ENCODE data around the gene TAGLN.
"Not testable (repeated sequence)": the region's sequence is repeated elsewhere in the genome, so short reads cannot be mapped to it uniquely, and the experiment has no call there.

The TAGLN gene

DNA sequence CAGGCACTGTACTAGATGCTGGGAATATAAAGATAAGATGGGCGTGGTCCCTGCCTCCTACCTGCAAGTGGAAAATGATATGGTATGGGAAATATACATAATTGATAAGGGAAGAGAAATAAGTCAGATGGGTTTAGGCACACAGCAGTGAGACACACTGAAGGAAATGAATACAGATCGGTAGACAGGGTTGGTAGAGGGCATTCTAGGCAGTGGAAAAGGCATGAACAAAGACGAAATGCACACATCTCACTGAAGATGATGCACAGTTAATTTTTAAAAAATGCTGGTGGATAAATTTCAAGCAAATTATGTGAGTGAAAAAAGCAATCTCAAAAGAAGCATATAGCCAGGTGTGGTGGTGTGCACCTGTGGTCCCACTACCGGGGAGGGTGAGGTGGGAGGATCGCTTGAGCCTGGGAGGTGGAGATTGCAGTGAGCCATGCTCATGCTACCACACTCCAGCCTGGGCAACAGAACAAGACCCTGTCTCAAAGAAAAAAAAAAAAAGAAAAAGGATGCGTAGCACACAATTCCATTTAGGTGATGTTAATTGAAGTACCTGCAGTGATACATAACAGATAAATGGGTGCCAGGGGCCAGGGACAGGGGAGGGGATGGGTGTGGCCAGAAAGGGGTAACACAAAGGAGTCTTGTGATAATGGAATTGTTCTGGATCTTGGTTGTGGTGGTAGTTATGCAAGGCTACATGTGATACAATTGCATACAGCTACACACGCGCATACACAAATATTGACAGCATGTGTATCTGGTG, 10.4 kb downstream of the TAGLN start:
- not testable (repeated sequence) for H3K4me1 ChIP-seq; DNase-seq; H3K27me3 ChIP-seq; H3K9me3 ChIP-seq; H3K4me3 ChIP-seq (ENCODE audit: low read depth, low read length)
- peaks cover 11% of the 10 kb centered on the region for H3K36me3 ChIP-seq

DNA sequence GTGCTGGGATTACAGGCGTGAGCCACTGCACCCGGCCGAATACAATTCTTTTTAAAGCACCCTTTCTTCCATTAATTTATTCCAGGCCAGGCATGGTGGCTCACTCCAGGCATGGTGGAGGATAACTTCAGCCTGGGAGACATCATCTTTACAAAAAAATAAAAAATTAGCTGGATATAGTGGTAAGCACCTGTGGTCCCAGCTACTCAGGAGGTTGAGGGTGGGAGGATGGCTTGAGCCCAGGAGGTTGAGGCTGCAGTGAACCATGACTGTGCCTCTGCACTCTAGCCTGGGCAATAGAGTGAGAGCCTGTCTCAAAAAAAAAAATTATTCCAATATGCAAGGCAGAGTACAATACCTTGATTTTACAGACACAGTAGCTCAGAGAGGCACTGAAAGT, 11.4 kb downstream of the TAGLN start:
- H3K9me3 ChIP-seq = no peaks in the 10 kb centered on the region
- H3K4me1 ChIP-seq = no peaks in the 10 kb centered on the region
- H3K36me3 ChIP-seq = peaks cover 7% of the 10 kb centered on the region
- no peak overlapping the region for H3K4me3 ChIP-seq (ENCODE audit: low read depth, low read length)
- TF ChIP-seq, protein P1, sequence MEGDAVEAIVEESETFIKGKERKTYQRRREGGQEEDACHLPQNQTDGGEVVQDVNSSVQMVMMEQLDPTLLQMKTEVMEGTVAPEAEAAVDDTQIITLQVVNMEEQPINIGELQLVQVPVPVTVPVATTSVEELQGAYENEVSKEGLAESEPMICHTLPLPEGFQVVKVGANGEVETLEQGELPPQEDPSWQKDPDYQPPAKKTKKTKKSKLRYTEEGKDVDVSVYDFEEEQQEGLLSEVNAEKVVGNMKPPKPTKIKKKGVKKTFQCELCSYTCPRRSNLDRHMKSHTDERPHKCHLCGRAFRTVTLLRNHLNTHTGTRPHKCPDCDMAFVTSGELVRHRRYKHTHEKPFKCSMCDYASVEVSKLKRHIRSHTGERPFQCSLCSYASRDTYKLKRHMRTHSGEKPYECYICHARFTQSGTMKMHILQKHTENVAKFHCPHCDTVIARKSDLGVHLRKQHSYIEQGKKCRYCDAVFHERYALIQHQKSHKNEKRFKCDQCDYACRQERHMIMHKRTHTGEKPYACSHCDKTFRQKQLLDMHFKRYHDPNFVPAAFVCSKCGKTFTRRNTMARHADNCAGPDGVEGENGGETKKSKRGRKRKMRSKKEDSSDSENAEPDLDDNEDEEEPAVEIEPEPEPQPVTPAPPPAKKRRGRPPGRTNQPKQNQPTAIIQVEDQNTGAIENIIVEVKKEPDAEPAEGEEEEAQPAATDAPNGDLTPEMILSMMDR (IDR thresholded peaks at IDR 0.05; ENCODE audit: low read depth, low read length) = no peak
- no peaks in the 10 kb centered on the region for H3K27me3 ChIP-seq
- no peak for DNase-seq

DNA sequence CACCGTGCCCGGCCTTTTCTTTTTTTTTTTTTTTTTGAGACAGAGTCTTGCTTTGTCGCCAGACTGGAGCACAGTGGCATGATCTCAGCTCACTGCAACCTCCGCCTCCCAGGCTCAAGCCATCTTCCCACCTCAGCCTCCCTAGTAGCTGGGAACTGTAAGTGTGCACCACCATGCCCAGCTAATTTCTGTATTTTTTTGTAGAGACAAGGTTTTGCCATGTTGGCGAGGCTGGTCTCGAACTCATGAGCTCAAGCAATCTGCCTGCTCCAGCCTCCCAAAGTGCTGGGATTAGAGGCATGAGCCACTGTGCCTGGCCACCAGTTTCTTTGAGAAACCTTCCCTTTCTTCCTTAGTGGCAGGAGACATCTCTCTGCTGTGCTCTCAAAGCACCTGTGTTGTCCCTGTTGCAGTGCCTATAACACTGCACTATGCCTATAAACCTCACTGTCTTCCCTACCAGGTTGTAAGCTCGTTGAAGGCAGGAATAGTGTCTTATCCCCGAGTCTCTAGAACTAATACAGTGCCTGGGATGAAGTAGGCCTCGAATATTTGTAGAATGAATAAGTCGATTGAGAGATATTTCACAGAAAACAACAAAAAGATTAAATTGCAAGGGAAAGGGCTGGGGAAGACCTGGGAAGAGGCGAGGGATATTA, 13.7 kb downstream of the TAGLN start:
- Histone ChIP-seq H3K4me3 (ENCODE audit: low read depth, low read length) (no peak overlapping the region), H3K36me3 (peaks cover 18% of the 10 kb centered on the region)
- TF ChIP-seq, protein P1 (IDR thresholded peaks at IDR 0.05; ENCODE audit: low read depth, low read length) = no peak

DNA sequence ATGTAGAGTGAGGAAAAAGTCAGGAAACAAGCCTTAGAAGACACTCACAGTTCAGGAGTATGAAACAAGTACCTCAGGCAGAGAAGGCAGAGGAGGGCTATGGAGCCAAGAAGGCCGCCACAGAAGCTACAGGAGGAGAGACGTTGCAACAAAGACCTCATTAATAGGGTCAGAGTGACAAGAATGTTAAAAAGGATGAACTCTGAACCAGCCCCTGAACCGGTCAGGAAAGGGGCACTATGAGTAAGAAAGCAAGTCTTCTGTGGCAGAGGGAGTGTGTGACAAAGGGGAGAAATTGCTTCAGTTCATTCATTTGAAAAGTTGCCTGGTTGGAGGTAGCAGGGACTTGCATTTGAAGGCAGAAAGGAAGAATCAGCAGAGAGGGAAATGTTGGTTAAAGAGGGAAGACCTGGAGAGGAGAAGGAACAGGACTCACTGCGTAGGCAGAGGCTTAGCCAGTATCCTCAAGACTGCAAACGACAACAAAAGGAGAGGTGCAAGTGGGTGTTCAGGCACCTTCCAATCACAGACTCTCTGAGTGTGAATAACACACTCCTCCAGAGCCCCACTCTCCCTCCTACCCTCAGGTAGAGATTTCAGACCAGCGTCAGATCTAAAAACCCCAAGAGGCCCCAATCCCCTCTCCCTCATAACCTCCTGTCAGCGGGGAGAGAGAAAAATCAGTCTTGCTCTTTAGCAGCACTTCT, 15.4 kb downstream of the TAGLN start:
- TF ChIP-seq, protein P1 (IDR thresholded peaks at IDR 0.05; ENCODE audit: low read depth, low read length) = no peak
- Histone ChIP-seq H3K4me3 (ENCODE audit: low read depth, low read length) (no peak overlapping the region), H3K27me3 (no peaks in the 10 kb centered on the region), H3K9me3 (no peaks in the 10 kb centered on the region), H3K36me3 (peaks cover 32% of the 10 kb centered on the region), H3K4me1 (no peaks in the 10 kb centered on the region)
- DNase-seq = no peak

More for the DNA sequence above, 13.7 kb downstream of the TAGLN start:
- H3K4me1 ChIP-seq = no peaks in the 10 kb centered on the region
- no peak for DNase-seq
- no peaks in the 10 kb centered on the region for H3K27me3 ChIP-seq
- H3K9me3 ChIP-seq = no peaks in the 10 kb centered on the region

DNA sequence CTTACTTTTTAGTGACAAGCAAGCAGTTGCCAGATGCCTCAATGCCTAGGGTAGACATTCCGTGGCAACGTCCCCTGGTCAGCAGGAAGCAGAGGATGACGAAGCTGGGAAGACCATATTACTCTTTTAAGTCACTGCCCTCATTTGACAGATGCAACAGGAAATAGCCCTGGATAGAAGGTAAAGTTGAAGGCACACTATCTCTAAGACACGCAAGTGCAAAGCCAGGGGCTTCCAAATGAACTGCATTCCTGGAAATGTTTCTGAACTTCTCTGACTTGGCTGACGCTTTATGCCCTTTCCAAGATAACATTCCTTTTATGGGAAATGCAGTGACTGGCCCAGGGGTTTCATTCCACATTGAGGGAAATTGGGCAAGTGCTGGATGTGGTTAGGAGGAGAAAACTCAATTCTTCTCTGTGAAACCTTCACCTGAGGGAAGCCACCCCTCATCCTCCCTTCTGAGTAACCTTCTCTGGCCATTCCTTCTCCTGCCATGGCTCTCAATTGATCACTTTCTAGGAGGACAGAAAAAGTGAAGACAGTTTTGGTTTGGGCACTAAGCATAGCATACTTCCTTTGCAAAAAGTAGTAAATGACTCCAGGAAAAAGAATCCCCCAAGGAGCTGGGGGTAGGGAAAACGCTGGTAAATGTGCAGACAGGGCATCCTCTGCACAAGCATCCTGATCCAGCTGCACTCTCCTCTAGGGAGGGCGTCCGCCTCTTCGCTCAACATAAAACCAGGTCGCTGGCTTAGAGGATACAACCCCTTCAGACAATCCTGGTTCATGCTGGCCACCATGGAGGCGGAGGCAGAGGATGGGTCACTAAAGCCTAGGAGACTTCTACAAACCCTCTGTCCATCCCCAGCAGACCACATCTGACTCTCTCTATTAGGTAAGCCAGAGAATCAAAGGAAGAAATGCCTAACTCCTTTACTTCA, 18.2 kb downstream of the TAGLN start:
- H3K36me3 ChIP-seq = peaks cover 45% of the 10 kb centered on the region
- H3K27me3 ChIP-seq = no peaks in the 10 kb centered on the region
- H3K9me3 ChIP-seq = no peaks in the 10 kb centered on the region
- TF ChIP-seq, protein P1 (IDR thresholded peaks at IDR 0.05; ENCODE audit: low read depth, low read length) = no peak
- H3K4me1 ChIP-seq = no peaks in the 10 kb centered on the region
- no peak for DNase-seq
- H3K4me3 ChIP-seq (ENCODE audit: low read depth, low read length) = no peak overlapping the region
